Measurements from ENCODE around the gene SMYD3.
A peak's percentile ranks its signal among the peaks of the same experiment; 100 is the strongest.

The SMYD3 gene

DNA sequence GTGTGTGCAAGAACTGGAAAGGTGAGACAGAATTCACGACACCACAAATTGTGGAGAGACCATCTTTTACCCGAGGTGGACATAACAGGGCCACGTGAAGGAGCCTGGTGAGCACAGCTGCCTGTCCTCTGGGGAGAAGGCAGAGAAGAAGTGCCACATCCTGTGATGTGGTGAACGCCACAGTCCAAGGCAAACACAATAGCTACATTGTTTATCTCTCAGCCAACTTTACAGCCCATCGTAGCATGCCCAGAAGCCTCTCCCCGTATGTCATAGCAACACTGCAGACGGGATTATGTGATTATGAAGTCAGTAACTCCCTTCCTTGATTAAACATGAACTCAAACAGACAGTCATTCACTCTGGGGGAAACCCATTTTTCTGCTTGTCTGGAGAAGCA, 612.2 kb downstream of the SMYD3 start:
- no peak overlapping the region for H3K4me3 ChIP-seq (ENCODE audit: low read depth, low read length)
- TF ChIP-seq, protein P1, sequence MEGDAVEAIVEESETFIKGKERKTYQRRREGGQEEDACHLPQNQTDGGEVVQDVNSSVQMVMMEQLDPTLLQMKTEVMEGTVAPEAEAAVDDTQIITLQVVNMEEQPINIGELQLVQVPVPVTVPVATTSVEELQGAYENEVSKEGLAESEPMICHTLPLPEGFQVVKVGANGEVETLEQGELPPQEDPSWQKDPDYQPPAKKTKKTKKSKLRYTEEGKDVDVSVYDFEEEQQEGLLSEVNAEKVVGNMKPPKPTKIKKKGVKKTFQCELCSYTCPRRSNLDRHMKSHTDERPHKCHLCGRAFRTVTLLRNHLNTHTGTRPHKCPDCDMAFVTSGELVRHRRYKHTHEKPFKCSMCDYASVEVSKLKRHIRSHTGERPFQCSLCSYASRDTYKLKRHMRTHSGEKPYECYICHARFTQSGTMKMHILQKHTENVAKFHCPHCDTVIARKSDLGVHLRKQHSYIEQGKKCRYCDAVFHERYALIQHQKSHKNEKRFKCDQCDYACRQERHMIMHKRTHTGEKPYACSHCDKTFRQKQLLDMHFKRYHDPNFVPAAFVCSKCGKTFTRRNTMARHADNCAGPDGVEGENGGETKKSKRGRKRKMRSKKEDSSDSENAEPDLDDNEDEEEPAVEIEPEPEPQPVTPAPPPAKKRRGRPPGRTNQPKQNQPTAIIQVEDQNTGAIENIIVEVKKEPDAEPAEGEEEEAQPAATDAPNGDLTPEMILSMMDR (IDR thresholded peaks at IDR 0.05; ENCODE audit: insufficient read depth, low read depth, low read length, missing control alignments) = no peak
- DNase-seq (ENCODE audit: low read depth) = peak; percentile 26

DNA sequence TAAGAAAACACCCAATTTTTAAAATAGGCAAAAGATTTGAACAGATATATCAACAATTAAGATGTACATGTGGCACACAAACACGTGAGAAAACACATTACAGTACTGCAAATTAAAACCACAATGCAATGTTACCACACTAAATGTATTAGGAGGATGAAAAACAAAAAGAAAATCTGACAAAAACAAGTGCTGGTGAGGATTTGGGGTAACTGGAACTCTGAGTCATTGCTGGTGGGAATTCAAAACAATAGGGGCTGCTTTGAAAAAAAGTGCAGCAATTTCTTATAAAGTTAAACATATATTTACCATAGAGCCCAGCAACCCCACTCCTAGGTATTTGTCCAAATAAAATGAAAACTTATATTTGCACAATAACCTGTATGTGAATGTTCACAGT, 614.1 kb downstream of the SMYD3 start:
- DNase-seq (ENCODE audit: low read depth) = no peak
- TF ChIP-seq, protein P1 (IDR thresholded peaks at IDR 0.05; ENCODE audit: insufficient read depth, low read depth, low read length, missing control alignments) = no peak
- no peak overlapping the region for H3K4me3 ChIP-seq (ENCODE audit: low read depth, low read length)

DNA sequence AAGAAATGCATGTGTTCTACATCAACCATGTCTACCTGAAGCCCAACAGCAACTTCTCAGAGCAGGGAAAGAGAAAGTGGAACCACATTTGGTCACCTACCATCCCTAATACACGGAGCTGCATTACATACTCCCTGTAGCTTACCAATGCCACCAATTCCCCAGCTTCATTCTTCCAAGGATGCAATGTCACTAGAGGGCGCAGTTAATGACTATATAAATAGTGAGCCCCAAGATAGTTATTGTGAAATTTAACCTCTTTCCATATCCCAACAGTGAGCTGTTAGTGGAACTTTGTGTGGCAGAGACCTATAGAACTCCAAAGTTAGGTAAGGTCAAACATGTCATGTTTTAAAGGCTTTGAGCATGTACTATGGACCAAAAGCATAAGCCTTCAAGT, 618.3 kb downstream of the SMYD3 start:
- H3K4me3 ChIP-seq (ENCODE audit: low read depth, low read length) = no peak overlapping the region
- TF ChIP-seq, protein P1 (IDR thresholded peaks at IDR 0.05; ENCODE audit: insufficient read depth, low read depth, low read length, missing control alignments) = peak; percentile 43
- peak; percentile 54 for DNase-seq (ENCODE audit: low read depth)

DNA sequence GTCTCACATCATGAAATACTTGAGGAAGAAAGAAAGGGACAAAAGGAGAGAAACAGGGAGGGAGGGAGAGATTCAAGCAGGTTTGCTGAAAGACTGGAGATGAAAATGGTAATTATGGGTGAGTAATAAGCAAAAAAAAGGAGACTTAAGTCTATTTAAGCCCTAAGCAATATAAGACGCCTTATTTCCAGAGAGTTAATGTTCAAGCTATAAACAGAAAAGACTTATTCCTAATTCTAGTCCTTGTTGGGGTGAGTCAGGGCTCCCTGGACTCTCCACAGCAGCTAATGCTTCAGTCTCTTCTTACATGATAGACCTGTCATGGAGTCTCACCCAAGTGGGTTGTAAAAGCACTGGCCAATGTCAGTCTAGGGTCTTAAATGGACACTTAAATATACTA, 619.2 kb downstream of the SMYD3 start:
- TF ChIP-seq, protein P1 (IDR thresholded peaks at IDR 0.05; ENCODE audit: insufficient read depth, low read depth, low read length, missing control alignments) = no peak
- no peak overlapping the region for H3K4me3 ChIP-seq (ENCODE audit: low read depth, low read length)
- no peak for DNase-seq (ENCODE audit: low read depth)

DNA sequence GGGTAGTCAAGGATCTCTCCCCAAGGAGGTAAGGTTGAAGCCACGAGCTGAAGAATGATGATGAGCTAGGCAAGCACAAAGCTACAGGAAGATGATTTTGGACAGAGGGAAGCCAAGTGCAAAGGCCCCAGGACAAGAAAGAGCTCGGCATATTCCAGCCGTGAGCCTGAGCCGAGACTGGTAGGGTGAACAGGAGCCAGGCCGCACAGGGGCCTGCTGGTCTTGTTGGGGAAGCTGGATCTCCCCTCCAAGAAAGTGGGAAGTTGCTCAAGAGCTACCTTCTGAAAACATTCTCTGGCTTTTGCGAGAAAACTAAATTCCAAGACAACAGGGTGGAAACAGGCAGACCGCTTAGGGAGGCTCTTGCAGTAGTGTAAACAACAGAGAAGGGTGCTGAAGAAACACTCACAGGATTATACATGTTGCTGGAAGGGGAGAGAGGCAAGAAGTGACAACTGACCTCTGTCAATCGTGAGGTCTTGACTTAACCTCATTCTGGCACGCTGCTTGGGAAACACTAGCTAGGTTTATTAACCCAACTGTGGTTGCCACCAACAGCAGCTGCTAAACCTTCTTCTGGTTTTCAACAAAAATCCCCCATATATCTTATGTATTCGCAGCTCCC, 625.2 kb downstream of the SMYD3 start:
- H3K4me3 ChIP-seq (ENCODE audit: low read depth, low read length) = no peak overlapping the region
- DNase-seq (ENCODE audit: low read depth) = no peak
- TF ChIP-seq, protein P1 (IDR thresholded peaks at IDR 0.05; ENCODE audit: insufficient read depth, low read depth, low read length, missing control alignments) = no peak

DNA sequence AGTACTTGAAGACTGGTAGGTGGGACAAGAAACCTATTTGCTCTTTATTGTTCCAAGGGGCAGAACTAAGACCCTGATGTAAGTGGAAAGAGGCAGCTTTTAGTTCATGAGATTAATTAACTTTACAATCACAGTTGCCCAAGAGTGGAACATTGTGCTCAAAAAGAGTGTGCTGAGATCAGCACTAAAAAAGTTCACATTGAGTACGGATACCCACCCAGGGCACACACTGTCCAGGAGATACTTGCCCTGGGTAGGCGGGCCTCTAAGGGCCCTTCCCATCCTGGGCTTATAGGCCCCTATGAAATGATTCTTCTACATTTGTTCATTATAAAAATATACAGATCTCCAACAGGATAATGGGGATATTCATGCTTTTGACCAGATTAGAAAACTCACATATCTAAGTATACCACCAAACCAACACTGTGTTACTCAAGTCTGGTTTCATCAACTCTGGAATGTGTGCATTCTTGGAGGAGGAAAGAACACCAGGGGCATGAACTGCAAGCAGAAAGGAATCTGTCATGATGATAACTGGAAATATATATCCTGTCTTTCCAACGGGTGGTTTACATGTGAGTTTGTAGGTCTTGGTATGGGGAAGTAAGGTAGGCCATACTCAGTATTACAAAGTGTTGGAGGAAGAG, 626.2 kb downstream of the SMYD3 start:
- DNase-seq (ENCODE audit: low read depth) = no peak
- TF ChIP-seq, protein P1 (IDR thresholded peaks at IDR 0.05; ENCODE audit: insufficient read depth, low read depth, low read length, missing control alignments) = no peak
- H3K4me3 ChIP-seq (ENCODE audit: low read depth, low read length) = no peak overlapping the region

DNA sequence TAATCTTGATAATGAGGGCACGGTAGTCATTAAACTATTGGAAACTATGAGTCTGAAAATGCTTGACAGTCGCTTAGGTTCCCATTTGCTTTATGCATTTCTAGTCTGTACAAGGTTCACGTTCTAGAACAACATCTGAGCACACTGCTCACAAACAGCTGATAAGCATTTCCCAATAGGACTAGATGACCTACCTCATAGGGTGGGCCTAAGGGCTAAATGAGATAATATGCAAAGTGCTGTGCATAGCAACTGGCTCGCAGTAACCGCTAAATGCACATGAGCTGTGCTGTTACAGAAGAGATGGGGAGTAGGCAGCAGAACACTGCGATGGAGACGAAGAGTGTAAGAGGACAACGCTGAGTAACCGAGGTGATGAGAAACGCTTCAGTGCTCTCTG, 628.0 kb downstream of the SMYD3 start:
- TF ChIP-seq, protein P1 (IDR thresholded peaks at IDR 0.05; ENCODE audit: insufficient read depth, low read depth, low read length, missing control alignments) = no peak
- DNase-seq (ENCODE audit: low read depth) = no peak
- H3K4me3 ChIP-seq (ENCODE audit: low read depth, low read length) = no peak overlapping the region
